Esophagus squamous epithelium (tissue), 4 donors: ENCODE results near the gene PRMT6.

Experiments used
- POLR2A ChIP-seq, 4 donors: fragments of 450-650 bp; IDR thresholded peaks; one replicate each; pipeline ENCODE4 v1.6.1; 2017; ENCODE audit warnings: antibody characterized with exemption in 4 of 4, mild to moderate bottlenecking in 4 of 4, moderate library complexity in 3 of 4
- TF ChIP-seq, protein P1 (sequence below), 6 experiments: fragments of 450-650 bp in 4 of 6; fragments of 200-600 bp in 2 of 6; sonication (generic) in 2 of 6; IDR thresholded peaks; one replicate each; pipeline ENCODE4 v1.5.1; 2016 to 2019; ENCODE audit warnings: antibody characterized with exemption in 6 of 6, mild to moderate bottlenecking in 4 of 6, moderate library complexity in 4 of 6

GRCh38 chr1:107096690-107097089 lies 40.2 kb downstream of the PRMT6 start:
- TF ChIP-seq POLR2A (IDR thresholded peaks at IDR 0.05), result no peak
- TF ChIP-seq, protein P1, sequence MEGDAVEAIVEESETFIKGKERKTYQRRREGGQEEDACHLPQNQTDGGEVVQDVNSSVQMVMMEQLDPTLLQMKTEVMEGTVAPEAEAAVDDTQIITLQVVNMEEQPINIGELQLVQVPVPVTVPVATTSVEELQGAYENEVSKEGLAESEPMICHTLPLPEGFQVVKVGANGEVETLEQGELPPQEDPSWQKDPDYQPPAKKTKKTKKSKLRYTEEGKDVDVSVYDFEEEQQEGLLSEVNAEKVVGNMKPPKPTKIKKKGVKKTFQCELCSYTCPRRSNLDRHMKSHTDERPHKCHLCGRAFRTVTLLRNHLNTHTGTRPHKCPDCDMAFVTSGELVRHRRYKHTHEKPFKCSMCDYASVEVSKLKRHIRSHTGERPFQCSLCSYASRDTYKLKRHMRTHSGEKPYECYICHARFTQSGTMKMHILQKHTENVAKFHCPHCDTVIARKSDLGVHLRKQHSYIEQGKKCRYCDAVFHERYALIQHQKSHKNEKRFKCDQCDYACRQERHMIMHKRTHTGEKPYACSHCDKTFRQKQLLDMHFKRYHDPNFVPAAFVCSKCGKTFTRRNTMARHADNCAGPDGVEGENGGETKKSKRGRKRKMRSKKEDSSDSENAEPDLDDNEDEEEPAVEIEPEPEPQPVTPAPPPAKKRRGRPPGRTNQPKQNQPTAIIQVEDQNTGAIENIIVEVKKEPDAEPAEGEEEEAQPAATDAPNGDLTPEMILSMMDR (IDR thresholded peaks at IDR 0.05), result no peak
